Neural cell (in vitro differentiated cells): ENCODE results near the gene LAMB2.

Experiments used
- CTCF ChIP-seq: fragments of 450-650 bp; IDR thresholded peaks from 2 replicates; pipeline ENCODE4 v1.5.1; 2014; ENCODE audit warnings: antibody characterized with exemption, mild to moderate bottlenecking, moderate library complexity; ENCODE audit not compliant: poor library complexity, severe bottlenecking
- EP300 ChIP-seq: fragments of 450-650 bp; conservative IDR thresholded peaks from 2 replicates; pipeline ENCODE4 v1.6.1; 2014; ENCODE audit warnings: antibody characterized with exemption, mild to moderate bottlenecking, moderate library complexity; ENCODE audit not compliant: poor library complexity, severe bottlenecking
- EZH2 ChIP-seq: fragments of 200-600, 300-800 bp; shearing (Covaris generic), sonication (generic); IDR thresholded peaks from 2 replicates; pipeline ENCODE4 v1.6.1; 2014; ENCODE audit warnings: antibody characterized with exemption, low read length, borderline replicate concordance, mild to moderate bottlenecking; ENCODE audit not compliant: insufficient read depth, poor library complexity, severe bottlenecking
- RAD21 ChIP-seq: fragments of 450-650 bp; conservative IDR thresholded peaks from 2 replicates; pipeline ENCODE4 v1.6.1; 2014; ENCODE audit warnings: antibody characterized with exemption, mild to moderate bottlenecking, moderate library complexity
- TAF1 ChIP-seq: IDR thresholded peaks from 2 replicates; pipeline ENCODE4 v1.6.1; 2012; ENCODE audit warnings: low read depth
- TF ChIP-seq, protein P1 (sequence below): IDR thresholded peaks from 2 replicates; pipeline ENCODE4 v1.6.1; 2012; ENCODE audit warnings: borderline replicate concordance

- TF ChIP-seq CTCF (no peak), RAD21 (no peak), EP300 (no peak), TAF1 (no peak), EZH2 (no peak)
- TF ChIP-seq, protein P1, sequence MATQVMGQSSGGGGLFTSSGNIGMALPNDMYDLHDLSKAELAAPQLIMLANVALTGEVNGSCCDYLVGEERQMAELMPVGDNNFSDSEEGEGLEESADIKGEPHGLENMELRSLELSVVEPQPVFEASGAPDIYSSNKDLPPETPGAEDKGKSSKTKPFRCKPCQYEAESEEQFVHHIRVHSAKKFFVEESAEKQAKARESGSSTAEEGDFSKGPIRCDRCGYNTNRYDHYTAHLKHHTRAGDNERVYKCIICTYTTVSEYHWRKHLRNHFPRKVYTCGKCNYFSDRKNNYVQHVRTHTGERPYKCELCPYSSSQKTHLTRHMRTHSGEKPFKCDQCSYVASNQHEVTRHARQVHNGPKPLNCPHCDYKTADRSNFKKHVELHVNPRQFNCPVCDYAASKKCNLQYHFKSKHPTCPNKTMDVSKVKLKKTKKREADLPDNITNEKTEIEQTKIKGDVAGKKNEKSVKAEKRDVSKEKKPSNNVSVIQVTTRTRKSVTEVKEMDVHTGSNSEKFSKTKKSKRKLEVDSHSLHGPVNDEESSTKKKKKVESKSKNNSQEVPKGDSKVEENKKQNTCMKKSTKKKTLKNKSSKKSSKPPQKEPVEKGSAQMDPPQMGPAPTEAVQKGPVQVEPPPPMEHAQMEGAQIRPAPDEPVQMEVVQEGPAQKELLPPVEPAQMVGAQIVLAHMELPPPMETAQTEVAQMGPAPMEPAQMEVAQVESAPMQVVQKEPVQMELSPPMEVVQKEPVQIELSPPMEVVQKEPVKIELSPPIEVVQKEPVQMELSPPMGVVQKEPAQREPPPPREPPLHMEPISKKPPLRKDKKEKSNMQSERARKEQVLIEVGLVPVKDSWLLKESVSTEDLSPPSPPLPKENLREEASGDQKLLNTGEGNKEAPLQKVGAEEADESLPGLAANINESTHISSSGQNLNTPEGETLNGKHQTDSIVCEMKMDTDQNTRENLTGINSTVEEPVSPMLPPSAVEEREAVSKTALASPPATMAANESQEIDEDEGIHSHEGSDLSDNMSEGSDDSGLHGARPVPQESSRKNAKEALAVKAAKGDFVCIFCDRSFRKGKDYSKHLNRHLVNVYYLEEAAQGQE, result no peak
These were observed 48.5 kb upstream of the LAMB2 start for GRCh38 chr3:49181351-49181750.
